HG03066 (cell line): ENCODE results near the gene DVL3.
"Not testable (repeated sequence)": the region's sequence is repeated elsewhere in the genome, so short reads cannot be mapped to it uniquely, and the experiment has no call there.

Experiments used
- ATAC-seq: cut with Tn5 transposase; IDR thresholded peaks from one replicate; pipeline ENCODE4 v1.9.1; 2021; ENCODE audit warnings: low read depth; ENCODE audit not compliant: unreplicated experiment

DVL3 gene

GRCh38 chr3:184154885-184155643 lies at the start of gene DVL3:
DVL3 (plus strand) TSS chr3:184155377; CDS start chr3:184155636, 259 bp downstream.
- ATAC-seq: peak; percentile 61

- no peak for ATAC-seq
Observed at GRCh38 chr3:184110316-184110725, 44.9 kb upstream of the DVL3 start.

GRCh38 chr3:184116017-184116416 lies 39.2 kb upstream of the DVL3 start:
- no peak for ATAC-seq

- ATAC-seq: no peak
Observed at GRCh38 chr3:184117636-184118035, 37.5 kb upstream of the DVL3 start.

GRCh38 chr3:184121031-184121430 lies 34.1 kb upstream of the DVL3 start:
- ATAC-seq: not testable (repeated sequence)

- no peak for ATAC-seq
Observed at GRCh38 chr3:184126006-184126405, 29.2 kb upstream of the DVL3 start.

- no peak for ATAC-seq
Observed at GRCh38 chr3:184129012-184129411, 26.2 kb upstream of the DVL3 start.

GRCh38 chr3:184132945-184133344 lies 22.2 kb upstream of the DVL3 start:
- no peak for ATAC-seq

- no peak for ATAC-seq
Observed at GRCh38 chr3:184133840-184134745, 21.1 kb upstream of the DVL3 start.

- peak; percentile 11 for ATAC-seq
Observed at GRCh38 chr3:184134746-184135148, 20.4 kb upstream of the DVL3 start.

GRCh38 chr3:184135149-184135910 lies 19.8 kb upstream of the DVL3 start, which contains the start of gene EIF2B5:
EIF2B5 (plus strand) TSS chr3:184135358; CDS start chr3:184135386, 28 bp downstream.
- ATAC-seq: peak; percentile 88

GRCh38 chr3:184135911-184136260 lies 19.3 kb upstream of the DVL3 start:
- no peak for ATAC-seq

- no peak for ATAC-seq
Observed at GRCh38 chr3:184140436-184140835, 14.7 kb upstream of the DVL3 start.

- no peak for ATAC-seq
Observed at GRCh38 chr3:184142199-184142598, 13.0 kb upstream of the DVL3 start.

GRCh38 chr3:184143327-184143726 lies 11.8 kb upstream of the DVL3 start:
- ATAC-seq: no peak

GRCh38 chr3:184144505-184144904 lies 10.7 kb upstream of the DVL3 start:
- no peak for ATAC-seq

- ATAC-seq: no peak
Observed at GRCh38 chr3:184145111-184145524, 10.1 kb upstream of the DVL3 start.

GRCh38 chr3:184145751-184146270 lies 9.4 kb upstream of the DVL3 start:
- ATAC-seq: no peak

GRCh38 chr3:184148076-184148475 lies 7.1 kb upstream of the DVL3 start:
- ATAC-seq: no peak

GRCh38 chr3:184149123-184149522 lies 6.1 kb upstream of the DVL3 start:
- ATAC-seq: no peak

GRCh38 chr3:184149770-184150169 lies 5.4 kb upstream of the DVL3 start:
- not testable (repeated sequence) for ATAC-seq
